Activated naive CD8-positive, alpha-beta T cell (primary cell): ENCODE measurements around the gene ZC3H7A.
"Not testable (repeated sequence)": the region's sequence is repeated elsewhere in the genome, so short reads cannot be mapped to it uniquely, and the experiment has no call there.

Experiments
- H3K27ac Mint-ChIP-seq: one replicate; pipeline ENCODE4 v1.8.0; 2021; ENCODE audit warnings: mixed read lengths
- H3K27me3 Mint-ChIP-seq: one replicate; pipeline ENCODE4 v1.8.0; 2021; ENCODE audit warnings: mixed read lengths
- H3K36me3 Mint-ChIP-seq: one replicate; pipeline ENCODE4 v1.8.0; 2021; ENCODE audit warnings: mixed read lengths
- H3K4me1 Mint-ChIP-seq: one replicate; pipeline ENCODE4 v1.8.0; 2021; ENCODE audit warnings: low read depth, mixed read lengths
- H3K4me3 Mint-ChIP-seq: one replicate; pipeline ENCODE4 v1.8.0; 2021; ENCODE audit warnings: mild to moderate bottlenecking, mixed read lengths
- H3K9me3 Mint-ChIP-seq: one replicate; pipeline ENCODE4 v1.8.0; 2021; ENCODE audit warnings: low read depth, mixed read lengths

The ZC3H7A gene

GRCh38 chr16:11797166-11797956, at the start of gene ZC3H7A:
Gene ZC3H7A (minus strand): TSS chr16:11797258. CDS start chr16:11782354, 14,904 bp downstream.
- no peaks in the 10 kb centered on the region for H3K9me3 Mint-ChIP-seq
- peak within 1 kb of the TSS; percentile 94 for H3K4me3 Mint-ChIP-seq
- peak within 1 kb of the TSS; percentile 94 for H3K27ac Mint-ChIP-seq
- no peaks in the 10 kb centered on the region for H3K36me3 Mint-ChIP-seq
- H3K27me3 Mint-ChIP-seq: no peaks in the 10 kb centered on the region
- H3K4me1 Mint-ChIP-seq: peaks cover 72% of the 10 kb centered on the region

GRCh38 chr16:11844499-11844898, 47.4 kb upstream of the ZC3H7A start:
- no peak overlapping the region for H3K4me3 Mint-ChIP-seq
- peaks cover 41% of the 10 kb centered on the region for H3K4me1 Mint-ChIP-seq
- H3K27ac Mint-ChIP-seq: no peak overlapping the region
- H3K36me3 Mint-ChIP-seq: peaks cover 5% of the 10 kb centered on the region
- H3K27me3 Mint-ChIP-seq: no peaks in the 10 kb centered on the region
- H3K9me3 Mint-ChIP-seq: no peaks in the 10 kb centered on the region

- H3K4me1 Mint-ChIP-seq: peaks cover 35% of the 10 kb centered on the region
- H3K27ac Mint-ChIP-seq: no peak overlapping the region
- H3K9me3 Mint-ChIP-seq: no peaks in the 10 kb centered on the region
- no peak overlapping the region for H3K4me3 Mint-ChIP-seq
- H3K27me3 Mint-ChIP-seq: no peaks in the 10 kb centered on the region
- peaks cover 5% of the 10 kb centered on the region for H3K36me3 Mint-ChIP-seq
These were observed 46.8 kb upstream of the ZC3H7A start for GRCh38 chr16:11843861-11844260.

- H3K36me3 Mint-ChIP-seq: peaks cover 5% of the 10 kb centered on the region
- no peaks in the 10 kb centered on the region for H3K9me3 Mint-ChIP-seq
- peaks cover 30% of the 10 kb centered on the region for H3K4me1 Mint-ChIP-seq
- H3K27me3 Mint-ChIP-seq: no peaks in the 10 kb centered on the region
- H3K4me3 Mint-ChIP-seq: no peak overlapping the region
- H3K27ac Mint-ChIP-seq: peak overlapping the region; percentile 16
These were observed 46.1 kb upstream of the ZC3H7A start for GRCh38 chr16:11843206-11843605.

- Mint-ChIP-seq H3K4me3 (no peak overlapping the region), H3K36me3 (peaks cover 5% of the 10 kb centered on the region), H3K27ac (no peak overlapping the region), H3K9me3 (no peaks in the 10 kb centered on the region), H3K27me3 (no peaks in the 10 kb centered on the region), H3K4me1 (peaks cover 15% of the 10 kb centered on the region)
These were observed 44.0 kb upstream of the ZC3H7A start for GRCh38 chr16:11841026-11841425.

- H3K9me3 Mint-ChIP-seq: no peaks in the 10 kb centered on the region
- no peak overlapping the region for H3K4me3 Mint-ChIP-seq
- H3K36me3 Mint-ChIP-seq: peaks cover 3% of the 10 kb centered on the region
- peaks cover 3% of the 10 kb centered on the region for H3K4me1 Mint-ChIP-seq
- H3K27me3 Mint-ChIP-seq: no peaks in the 10 kb centered on the region
- H3K27ac Mint-ChIP-seq: peak overlapping the region; percentile 54
These were observed 39.7 kb upstream of the ZC3H7A start for GRCh38 chr16:11836650-11837244.

- Mint-ChIP-seq H3K27ac (peak overlapping the region; percentile 17), H3K27me3 (no peaks in the 10 kb centered on the region), H3K9me3 (no peaks in the 10 kb centered on the region), H3K36me3 (peaks cover 3% of the 10 kb centered on the region), H3K4me1 (peaks cover 3% of the 10 kb centered on the region), H3K4me3 (no peak overlapping the region)
These were observed 39.0 kb upstream of the ZC3H7A start for GRCh38 chr16:11835891-11836649.

GRCh38 chr16:11835309-11835708, 38.3 kb upstream of the ZC3H7A start:
- H3K4me3 Mint-ChIP-seq: no peak overlapping the region
- no peak overlapping the region for H3K27ac Mint-ChIP-seq
- H3K36me3 Mint-ChIP-seq: peaks cover 3% of the 10 kb centered on the region
- peaks cover 3% of the 10 kb centered on the region for H3K4me1 Mint-ChIP-seq
- no peaks in the 10 kb centered on the region for H3K9me3 Mint-ChIP-seq
- no peaks in the 10 kb centered on the region for H3K27me3 Mint-ChIP-seq

- H3K27ac Mint-ChIP-seq: no peak overlapping the region
- no peaks in the 10 kb centered on the region for H3K4me1 Mint-ChIP-seq
These were observed 37.1 kb upstream of the ZC3H7A start for GRCh38 chr16:11833951-11834695.

GRCh38 chr16:11828696-11829095, 31.6 kb upstream of the ZC3H7A start:
- Mint-ChIP-seq H3K36me3 (no peaks in the 10 kb centered on the region), H3K4me1 (no peaks in the 10 kb centered on the region), H3K27me3 (no peaks in the 10 kb centered on the region), H3K4me3 (no peak overlapping the region), H3K27ac (no peak overlapping the region), H3K9me3 (no peaks in the 10 kb centered on the region)

More at GRCh38 chr16:11833951-11834695, 37.1 kb upstream of the ZC3H7A start:
- no peaks in the 10 kb centered on the region for H3K9me3 Mint-ChIP-seq
- no peaks in the 10 kb centered on the region for H3K36me3 Mint-ChIP-seq
- no peaks in the 10 kb centered on the region for H3K27me3 Mint-ChIP-seq
- H3K4me3 Mint-ChIP-seq: no peak overlapping the region

GRCh38 chr16:11825520-11826165, 28.6 kb upstream of the ZC3H7A start:
- not testable (repeated sequence) for H3K4me1 Mint-ChIP-seq, H3K4me3 Mint-ChIP-seq, H3K27me3 Mint-ChIP-seq, H3K36me3 Mint-ChIP-seq, H3K27ac Mint-ChIP-seq, H3K9me3 Mint-ChIP-seq

- no peaks in the 10 kb centered on the region for H3K9me3 Mint-ChIP-seq
- no peak overlapping the region for H3K4me3 Mint-ChIP-seq
- no peak overlapping the region for H3K27ac Mint-ChIP-seq
These were observed 27.3 kb upstream of the ZC3H7A start for GRCh38 chr16:11824362-11824761.

GRCh38 chr16:11823645-11824044, 26.6 kb upstream of the ZC3H7A start:
- H3K27ac Mint-ChIP-seq, H3K36me3 Mint-ChIP-seq, H3K4me3 Mint-ChIP-seq, H3K9me3 Mint-ChIP-seq, H3K4me1 Mint-ChIP-seq, H3K27me3 Mint-ChIP-seq: not testable (repeated sequence)

More at GRCh38 chr16:11824362-11824761, 27.3 kb upstream of the ZC3H7A start:
- H3K4me1 Mint-ChIP-seq: no peaks in the 10 kb centered on the region
- no peaks in the 10 kb centered on the region for H3K27me3 Mint-ChIP-seq
- no peaks in the 10 kb centered on the region for H3K36me3 Mint-ChIP-seq

- Mint-ChIP-seq H3K9me3 (no peaks in the 10 kb centered on the region), H3K27me3 (no peaks in the 10 kb centered on the region), H3K4me1 (no peaks in the 10 kb centered on the region), H3K36me3 (no peaks in the 10 kb centered on the region), H3K4me3 (no peak overlapping the region), H3K27ac (no peak overlapping the region)
These were observed 22.7 kb upstream of the ZC3H7A start for GRCh38 chr16:11819798-11820197.
